Measurements from ENCODE around the gene NKD1.

NKD1 gene

DNA sequence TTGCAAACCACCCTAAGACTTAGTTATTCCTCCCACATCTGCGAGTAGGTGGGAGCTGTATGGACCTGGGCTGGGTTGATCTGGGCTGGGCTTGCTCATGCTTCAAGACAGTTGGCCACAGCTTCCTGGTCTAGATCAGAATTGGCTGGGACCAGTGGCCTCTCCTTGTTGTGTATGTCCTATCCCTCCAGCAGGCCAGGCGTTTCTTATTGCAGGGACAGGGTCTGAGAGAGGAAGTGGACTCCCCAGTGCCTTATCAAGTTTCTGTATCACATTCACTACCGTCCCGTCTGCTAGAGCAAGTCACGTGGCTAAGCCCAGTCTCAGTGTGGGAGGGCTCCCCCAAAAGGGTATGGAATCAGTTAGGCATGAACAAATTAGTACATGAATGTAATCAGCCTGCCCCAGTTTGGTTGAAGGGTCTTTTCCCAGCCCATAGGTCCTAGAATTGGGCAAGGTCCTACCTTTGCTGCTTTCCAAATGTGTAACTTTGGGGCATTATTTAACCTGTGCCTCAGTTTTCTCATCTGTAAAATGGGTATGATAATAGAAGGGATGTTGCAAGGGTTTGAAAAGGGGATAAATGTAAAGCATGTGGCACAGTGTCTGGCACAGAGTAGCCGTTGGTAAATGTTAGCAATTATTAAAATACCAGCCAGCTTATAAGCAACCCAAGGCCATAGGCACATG, 36.0 kb downstream of the NKD1 start:
- no peak for DNase-seq

DNA sequence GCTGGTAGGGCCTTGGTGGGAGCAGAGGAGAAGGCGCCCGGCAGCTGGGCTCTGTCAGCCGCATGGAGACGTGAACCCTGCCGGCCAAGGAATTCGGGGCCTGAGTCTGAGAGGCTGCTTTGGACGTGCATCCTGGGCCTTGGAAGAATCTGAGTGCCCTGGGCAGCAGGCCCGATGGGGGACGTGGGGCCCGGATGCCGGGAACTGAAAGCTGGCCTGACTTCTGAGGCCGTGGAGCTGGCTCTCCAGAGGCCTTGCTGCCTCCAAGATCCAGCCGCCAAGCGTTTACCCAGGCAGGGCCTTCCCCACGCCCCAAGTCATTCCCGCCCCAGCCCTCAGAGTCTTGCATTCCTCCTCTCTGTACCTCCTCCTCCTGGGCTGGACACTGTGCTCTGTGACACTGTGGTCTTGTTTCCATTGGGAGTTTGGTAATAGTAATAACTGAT, 37.2 kb downstream of the NKD1 start:
- DNase-seq, result no peak

DNA sequence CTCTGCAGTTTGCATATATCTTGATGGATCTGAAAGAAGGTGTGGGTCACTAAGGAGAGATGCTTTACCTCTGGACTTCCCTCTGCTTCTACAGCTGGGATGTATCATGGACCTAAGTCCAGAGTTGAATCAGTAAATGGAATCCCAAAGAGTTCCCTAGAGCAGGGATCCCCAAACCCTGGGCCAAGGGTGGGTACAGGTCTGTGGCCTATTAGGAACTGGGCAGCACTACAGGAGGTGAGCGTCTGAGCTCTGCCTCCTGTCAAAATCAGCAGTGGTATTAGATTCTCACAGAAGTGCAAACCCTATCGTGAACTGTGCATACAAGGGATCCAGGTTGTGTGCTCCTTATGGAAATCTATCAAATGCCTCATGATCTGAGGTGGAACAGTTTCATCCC, 39.3 kb downstream of the NKD1 start:
- no peak for DNase-seq

DNA sequence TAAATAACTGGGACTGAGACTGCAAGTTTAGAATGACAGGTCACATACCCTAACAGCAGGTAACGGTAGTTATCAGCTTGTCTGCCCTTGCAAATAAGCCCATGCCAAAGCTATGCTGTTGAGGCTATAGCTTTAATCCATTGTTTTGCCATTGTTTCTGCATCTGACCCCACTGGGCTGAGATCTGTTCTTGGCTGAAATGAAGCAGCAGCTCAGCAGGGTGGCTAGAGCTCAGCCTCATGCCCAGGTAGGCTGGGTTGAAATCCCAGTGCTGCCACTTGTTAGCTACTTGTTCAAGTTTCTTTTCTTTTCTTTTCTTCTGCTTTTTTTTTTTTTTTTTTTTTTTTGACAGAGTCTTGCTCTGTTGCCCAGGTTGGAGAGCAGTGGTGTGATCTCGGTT, 40.1 kb downstream of the NKD1 start:
- DNase-seq, result no peak

DNA sequence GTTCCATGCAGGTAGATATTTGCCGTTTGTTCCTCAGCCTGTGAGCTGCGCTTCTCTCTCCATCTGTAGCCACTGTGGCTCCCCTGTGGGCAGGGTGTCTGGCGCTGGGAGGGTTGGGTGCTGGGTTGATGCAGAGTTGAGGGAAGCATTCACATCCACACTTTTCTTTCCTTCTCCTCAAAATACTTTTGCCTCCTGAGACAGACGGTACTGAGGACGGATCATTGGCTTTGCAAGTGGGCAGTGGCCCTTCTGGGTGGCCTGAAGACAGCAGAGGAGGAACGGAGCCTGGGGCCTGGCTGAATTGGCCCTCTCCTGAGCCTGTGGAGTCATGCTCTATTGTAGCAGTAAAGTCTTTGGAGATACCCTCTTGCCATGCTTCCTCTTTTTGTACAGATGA, 43.0 kb downstream of the NKD1 start:
- DNase-seq, result no peak

DNA sequence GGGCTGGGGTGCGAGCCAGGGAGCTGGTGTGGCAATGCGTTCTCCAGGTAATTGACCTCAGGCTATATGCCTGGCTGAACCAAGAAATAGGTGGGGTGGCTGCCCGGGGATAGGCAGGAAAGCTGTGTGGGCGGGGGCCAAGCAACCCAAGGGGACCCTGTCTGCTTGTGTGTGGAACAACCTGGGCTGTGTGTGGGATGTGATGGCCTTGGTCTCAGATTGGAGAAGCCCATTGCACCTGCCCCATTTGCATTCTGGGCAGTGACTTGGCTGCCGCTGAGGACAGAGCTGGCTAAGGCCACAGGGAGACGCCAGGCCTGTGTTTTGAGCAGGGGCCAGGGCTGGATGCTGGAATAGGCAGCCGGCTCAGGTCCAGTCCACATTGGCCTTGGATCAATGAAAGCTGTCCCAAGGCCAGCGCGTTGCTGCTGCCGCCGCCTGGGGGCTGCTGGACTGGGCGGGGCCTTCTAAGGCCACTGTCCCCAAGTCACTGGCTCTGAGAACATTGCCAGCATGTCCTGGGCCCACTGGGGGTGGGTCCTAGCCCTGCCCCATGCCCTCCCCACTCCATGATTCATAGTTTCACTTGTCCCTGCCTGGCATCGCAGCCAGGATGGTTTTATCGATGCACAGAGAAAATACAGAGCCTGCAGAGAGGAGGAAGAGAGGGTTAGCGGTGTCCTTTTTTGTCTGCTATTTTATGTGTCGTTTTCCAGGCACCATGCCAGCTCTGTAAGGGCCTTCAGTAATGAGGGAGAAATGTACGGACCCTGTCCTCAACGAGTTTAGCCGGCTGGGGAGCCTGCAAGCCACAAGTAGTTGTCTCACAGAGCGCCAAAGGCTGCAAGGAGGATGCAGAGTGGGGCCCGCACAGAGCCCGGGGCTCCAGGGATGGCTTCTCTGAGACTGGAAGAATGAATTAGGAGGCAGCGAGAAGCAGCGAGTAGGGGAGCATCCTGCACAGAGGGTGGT, 43.9 kb downstream of the NKD1 start:
- no peak for DNase-seq

DNA sequence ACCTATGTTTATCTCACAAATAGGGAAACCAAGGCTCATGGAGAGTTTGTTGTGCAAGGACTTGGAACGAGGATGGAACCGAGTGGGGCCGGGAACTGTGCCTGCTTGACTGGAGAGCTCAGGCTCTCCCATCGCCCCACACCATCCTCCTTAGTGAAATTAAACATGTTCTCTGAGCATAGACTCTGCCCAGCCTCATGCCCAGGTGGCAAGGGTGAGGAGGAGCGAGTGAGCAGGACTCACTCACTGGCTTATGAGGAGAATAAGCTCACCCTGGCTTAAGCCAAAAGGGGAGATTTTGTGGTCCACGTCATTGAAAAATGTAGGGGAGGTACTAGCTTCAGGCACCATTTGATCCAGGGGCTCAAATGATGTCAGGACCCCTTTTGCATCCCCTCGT, 44.8 kb downstream of the NKD1 start:
- DNase-seq, result no peak

DNA sequence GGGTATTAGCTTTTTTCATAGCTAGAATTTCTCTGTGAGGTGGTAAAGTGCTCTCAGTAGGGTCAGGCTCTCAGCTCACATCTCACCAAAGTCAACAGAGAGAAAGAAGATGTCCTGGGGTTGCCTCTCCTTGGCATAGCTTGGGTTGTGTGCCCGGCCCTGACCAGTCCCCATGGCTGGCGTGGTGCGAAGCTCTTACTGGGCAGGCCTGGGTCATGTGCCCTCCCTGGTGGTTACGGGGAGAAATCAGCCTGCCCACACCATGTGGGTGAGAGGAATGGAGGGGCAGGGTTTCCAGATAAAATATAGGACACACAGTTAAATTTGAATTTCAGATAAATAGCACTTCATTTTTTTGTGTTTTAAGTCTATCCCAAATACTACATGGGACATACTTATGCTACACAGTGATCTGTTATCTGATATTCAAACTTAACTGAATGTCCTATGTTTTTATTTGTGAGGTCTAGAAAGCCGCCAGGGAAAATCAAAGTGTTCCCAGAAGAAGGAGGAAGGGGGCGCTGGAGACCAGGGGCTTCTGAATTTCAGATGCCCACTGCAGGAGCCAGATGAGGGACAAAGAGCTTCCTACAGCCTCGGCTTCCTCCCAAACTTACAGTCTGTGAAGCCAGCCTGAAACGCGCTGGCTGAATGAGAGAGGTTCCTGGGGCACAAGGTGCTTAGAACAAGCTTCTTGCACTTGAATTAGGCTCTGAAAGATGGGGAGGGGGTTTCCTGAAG, 45.4 kb downstream of the NKD1 start:
- no peak for DNase-seq

DNA sequence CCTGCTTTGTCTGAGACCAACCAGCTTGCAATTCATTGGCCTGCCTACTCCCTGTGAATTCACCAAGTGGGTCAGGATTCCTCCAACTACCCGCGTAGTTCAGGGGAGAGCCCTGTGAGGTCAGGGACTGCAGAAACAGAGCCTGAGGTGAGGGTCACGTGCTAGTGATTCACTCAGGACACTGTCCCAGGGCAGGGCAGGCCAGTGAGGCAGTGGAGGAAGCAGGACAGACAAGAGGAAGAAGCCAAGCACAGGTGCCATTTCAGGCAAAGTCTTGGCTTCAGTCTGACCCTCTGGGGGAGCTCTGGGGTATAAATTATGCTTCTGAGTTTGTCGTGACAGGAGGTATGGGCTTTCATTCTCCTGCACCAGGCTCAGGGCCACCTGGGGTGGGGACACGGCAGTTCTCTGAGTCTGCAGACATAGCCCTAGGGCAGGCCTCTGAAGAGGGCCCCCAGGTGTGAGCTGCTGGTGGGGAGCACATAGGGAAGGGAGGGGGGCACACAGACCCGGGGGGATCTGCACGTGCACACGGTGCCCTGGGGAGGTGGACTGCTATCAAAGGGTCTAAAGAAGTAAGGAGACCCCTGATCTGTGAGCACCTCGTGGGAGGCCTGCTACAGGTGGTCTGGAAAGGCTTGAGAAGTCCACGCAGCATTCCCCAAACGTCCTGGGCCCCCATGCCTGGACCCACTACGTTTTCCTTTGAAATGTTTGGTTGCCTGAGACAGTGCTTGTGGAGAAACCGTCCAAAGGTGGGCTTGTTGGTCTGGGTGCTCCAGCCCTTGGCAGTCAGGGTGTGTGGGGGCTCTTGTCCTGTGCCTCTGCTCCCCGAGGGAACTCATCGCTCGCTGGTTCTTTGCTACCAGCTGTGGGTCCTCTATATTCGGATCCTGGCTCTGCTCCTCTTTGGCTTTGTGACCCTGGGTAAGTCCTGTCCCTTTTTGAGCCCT, 46.4 kb downstream of the NKD1 start:
- no peak for DNase-seq

DNA sequence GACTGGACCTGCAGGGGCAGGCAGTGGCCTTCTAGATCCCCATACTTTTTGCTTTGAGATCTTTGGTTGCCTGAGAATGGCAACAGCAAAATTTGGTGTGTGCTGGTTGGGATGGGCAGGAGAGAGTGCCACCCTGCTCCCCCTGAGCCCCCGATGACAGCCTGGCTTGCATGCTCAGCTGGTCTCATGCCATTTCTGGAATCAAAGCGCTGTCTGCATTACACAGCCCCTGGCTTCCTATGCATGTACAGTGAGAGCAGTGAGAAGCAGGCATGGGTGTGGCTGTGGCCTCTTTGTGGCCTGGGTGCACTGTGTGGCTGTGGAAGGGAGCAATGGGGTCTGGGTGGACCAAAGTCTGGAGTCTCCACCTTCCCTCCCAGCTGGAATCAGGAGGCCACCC, 47.7 kb downstream of the NKD1 start:
- DNase-seq, result no peak

DNA sequence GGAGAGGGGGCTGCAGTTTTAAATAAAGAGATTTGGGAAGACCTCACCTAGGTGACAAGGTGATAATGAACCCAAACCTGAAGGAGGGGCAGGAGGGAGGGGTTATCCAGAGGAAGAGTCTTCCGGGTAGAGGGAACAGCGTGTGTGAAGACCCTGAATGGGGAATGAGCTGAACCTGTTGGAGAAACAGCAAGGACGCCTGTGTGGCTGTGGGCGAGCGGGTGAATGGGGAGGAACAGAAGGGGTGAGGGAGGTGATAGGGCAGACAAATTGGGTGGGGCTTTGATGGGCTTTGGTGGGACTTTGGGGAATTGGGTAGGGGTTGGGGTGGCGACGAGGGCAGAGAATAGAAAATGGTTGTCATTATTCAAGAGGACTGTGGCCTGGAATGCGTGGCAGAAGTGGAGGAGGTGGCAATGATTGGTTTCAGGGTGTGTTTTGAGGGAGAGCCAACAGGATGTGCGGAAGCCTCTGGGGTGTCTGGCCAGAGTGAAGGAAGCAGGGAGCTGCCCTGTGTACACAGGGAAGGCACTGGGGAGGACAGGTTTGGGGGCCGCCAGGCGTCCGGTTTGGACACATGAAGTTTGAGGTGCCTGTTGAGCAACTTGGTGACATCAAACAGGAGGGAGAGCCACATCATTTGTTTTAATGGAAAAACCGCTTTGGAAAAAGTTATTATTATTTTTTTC, 48.7 kb downstream of the NKD1 start:
- no peak for DNase-seq

DNA sequence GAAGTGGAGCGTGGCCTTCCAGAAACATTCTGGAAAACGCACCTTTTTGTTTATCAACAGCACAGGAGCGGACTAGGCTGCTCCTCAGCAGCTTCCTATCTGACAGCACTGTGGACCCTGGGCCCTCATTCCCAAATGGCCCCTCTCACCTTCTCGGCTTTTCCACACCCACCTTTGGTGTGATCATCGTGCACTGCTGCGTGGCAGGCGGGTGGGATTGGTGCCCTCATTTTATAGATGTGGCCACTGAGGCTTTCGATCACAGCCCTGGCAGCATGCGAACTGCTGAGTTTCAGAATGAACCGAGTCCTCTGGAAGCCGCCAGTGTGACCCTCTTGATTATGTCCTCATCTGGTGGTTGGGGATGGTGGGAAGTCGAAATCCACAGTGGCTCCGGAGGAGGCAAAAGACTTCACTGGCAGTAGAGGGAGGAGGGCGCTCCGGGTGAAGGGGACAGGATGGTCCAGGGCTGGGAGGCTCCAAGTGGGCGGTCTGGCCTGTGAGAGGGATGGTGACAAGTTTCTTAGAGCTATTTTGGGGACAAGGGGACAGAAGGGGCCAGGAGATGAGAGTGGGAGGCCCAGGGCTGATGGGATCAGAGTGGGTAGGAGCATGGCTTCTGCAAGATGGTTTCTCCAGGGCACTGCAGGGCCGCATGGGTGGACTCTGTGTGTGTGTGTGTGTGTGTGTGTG, 49.5 kb downstream of the NKD1 start:
- DNase-seq, result no peak

DNA sequence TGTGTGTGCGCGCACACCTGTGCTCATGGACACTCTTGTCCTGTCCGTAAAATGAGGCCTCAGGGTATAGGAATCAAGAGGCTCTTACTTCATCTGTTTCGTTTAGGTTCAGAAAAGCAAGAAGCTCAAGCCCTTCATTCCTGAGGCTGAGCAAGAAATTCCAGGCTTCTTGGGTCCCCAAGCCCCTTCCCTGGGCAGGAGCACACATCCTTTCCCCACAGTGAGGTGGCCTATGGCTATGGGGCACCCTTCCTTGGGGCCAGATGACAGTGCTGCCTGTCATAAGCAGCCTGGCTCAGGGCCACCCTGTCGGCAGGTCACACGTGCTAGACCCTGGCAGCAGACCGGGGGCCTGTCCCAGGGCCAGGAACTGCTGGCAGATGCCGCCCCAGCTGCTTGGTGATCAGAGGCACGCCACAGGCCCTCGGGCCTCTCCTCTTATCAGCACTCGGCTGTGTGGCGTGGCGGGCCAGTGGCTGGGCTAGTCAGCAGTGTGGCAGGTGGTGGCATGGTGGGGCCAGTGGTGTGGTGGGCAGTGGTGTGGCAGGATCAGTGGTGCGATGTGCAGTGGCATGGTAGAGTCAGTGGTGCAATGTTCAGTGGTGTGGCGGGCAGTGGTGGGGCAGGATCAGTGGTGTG, 50.2 kb downstream of the NKD1 start:
- DNase-seq, result no peak

DNA sequence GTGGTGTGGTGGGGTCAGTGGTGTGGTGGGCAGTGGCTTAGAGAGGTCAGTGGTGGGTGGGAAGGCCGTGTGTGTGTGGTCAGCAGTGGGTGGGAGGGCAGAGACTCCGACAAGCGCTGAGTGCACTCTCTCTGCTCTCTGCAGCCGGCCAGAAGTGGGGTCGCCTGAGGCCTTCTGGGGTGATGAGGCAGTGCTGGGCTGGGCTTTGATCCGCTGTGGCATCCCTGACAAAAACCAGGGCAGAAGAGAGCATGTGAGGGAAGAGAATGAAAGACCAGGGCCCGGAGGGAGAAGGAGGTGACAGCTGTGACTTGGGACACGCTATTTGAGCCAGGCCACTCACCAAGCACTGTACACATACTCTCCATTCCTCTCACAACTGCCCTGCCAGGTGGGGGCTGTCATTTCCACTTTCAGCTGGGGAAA, 50.8 kb downstream of the NKD1 start:
- DNase-seq, result no peak

DNA sequence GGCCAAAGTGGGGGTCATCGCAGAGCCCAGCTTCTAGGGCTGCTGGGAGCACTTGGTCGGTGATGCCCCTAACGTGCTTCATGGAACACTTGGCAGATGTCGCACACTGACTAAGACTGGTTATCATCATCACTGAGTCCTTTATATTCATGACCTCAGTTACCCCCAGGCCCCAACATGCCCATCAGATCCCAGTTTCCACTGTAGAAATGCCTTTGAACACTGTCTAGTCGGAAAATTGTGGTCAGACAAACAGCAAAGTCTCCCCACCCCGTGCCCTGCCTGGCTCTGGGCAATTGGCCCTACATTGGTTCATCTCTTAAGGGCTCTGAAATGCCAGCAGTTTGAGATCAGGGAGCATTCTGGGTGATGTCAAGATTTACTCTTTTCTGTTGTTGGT, 51.3 kb downstream of the NKD1 start:
- no peak for DNase-seq

DNA sequence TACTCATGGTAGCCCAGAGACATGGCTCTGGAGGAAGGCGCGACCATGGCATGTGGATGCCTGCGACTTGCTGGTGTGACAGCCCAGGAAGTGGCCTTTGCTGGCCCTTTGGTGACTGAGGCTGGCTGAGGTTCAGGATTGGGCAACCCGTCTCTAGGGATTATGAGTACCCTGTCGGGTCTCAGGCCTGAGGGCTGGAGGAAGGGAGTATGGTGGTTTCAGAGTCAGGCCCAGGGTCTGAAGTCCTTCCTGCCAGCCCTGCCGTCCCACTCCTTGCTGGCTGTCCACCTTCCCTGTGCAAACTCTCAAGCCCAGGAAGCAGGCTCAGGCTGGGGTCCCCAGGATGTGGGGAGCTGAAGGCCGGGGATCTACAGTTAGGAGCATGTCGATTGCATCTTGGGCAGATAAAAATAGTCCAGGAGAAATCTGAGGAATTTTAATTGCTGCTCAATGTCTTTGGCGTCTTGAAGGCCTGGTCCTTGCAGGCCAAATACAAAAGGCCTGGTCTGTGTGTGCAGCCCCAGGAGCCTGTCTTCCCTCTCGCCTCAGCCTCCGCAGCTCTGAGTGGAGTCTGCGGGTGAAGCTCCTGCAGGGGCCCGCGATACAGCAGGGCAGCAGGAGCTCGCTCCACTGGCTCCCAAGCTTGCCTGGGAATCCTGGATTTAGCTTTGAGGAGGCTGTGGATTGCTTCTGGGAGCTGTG, 52.5 kb downstream of the NKD1 start:
- DNase-seq, result no peak

DNA sequence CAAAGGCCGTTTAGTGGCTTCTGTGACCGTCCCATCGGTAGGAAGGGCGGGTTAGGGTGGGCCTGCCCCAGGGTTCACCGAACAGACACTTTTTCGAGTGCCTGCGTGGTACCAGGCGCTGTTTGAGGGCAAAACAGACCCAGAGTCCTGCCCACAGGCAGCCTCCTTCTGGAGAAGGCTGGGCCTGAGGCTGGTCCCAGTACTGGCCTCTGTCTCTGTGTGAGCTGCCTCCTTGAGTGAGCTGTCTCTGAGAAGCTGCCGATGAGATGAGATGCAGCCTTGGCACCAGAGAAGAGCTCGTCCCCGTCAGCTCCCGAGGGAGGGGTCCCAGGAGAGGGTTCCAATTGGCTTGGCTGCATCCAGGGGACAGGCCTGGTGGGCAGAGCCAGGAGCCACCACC, 53.1 kb downstream of the NKD1 start:
- DNase-seq, result no peak

DNA sequence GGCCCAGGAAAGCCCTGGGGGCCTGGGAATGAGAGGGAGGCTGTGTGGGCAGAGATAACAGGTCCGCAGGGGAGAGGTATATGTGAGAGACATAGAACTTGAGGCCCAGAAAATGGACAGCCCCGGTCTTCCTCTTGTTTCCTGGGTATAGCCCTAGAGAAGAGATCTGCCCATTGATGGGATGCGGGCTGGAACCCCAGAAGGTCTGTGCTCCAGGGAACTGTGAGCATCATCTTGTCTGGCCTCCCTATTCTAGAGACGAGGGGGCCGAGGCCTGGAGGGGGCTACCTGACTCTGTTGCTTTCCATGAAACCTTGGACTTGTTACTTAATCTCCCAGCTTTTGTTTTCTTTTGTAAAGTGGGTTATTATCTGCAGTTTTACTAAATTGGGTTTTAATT, 53.9 kb downstream of the NKD1 start:
- no peak for DNase-seq

DNA sequence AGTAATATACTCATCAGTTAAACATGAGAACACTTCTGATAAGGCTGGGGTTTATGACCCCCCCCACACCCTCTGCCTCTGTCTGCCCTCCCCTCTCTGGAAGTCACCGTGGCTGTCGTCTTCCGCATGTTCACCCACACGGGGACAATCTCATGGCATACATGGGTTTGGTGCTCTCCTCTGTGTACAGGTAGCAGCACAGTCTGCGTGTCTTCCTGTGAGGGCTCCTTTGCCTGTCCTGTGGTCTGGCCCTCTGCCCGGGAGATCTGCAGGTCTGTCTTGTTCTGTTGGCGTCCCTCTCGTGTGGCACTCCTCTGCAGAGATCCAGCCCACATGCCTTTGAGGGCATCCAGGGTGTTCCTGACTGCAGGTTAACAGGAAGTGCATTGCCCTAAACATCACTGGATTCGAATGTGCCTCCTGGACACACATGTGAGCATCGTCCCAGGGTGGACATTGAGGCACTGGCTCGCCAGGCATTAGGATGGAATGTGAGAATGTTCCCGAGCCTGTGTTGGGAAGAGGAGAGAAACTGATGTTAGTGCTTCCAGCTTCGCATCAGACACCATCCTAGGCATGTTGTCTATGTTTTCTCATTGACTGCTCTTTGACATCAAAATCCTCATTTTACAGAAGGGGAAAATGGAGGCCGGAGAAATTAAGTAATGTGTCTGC, 54.5 kb downstream of the NKD1 start:
- peak; percentile 40 for DNase-seq

All from CD4-positive, alpha-beta T cell treated with Interleukin-4 for 4 hours (primary cell).